ENCODE measurements around the gene RHBDL3.

- TF ChIP-seq POLR2A (IDR thresholded peaks at IDR 0.05; ENCODE audit: low read depth, low read length) = no peak
- TF ChIP-seq POLR2AphosphoS5 (IDR thresholded peaks at IDR 0.05; ENCODE audit: low read depth, low read length) = no peak
- 0 out of 2 replicates have a peak, but pooled peaks have one; percentile 42 for TF ChIP-seq SPI1 (IDR thresholded peaks at IDR 0.05; ENCODE audit: low read depth, low read length)
- TF ChIP-seq TAF1 (IDR thresholded peaks at IDR 0.05; ENCODE audit: low read depth, low read length) = no peak
Measured at GRCh38 chr17:32277284-32277683, 11.7 kb downstream of the RHBDL3 start.
